ENCODE results near the gene GLT8D2. TPM values are rescaled to one million over a fixed set of nuclear protein-coding genes. Genes with fewer than 3 reads are reported as not detected.
A peak's percentile ranks its signal among the peaks of the same experiment; 100 is the strongest.

GLT8D2 gene
- total and polyA plus RNA-seq, 4 donors, result 1.6 to 36.5 (median 6.1) TPM

DNA sequence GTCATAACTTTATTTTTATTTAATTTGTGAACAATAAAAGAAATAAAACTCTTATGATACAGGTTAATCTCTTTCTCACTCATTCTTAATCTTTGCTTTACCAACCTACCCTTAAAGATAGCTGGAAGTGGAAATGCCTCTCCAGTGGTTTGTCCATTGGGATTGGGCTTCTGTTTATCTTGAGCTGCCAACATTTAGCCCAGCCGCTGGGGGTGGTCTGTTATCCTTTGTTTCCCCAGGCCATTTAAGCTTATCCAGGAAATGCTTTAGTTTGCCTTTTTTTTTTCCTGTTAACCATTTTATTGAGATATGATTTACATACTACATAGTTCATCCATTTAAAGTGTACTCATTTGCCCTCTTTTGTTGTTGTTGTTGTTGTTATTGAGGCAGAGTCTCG is 76.1 kb downstream of the GLT8D2 start:
- WGBS, 2 donors, result 80 to 92% methylated on average over 2 of the region's 2 CpGs
- ATAC-seq (ENCODE audit: insufficient read depth, low FRiP score), result no peak
- TF ChIP-seq, protein P1, sequence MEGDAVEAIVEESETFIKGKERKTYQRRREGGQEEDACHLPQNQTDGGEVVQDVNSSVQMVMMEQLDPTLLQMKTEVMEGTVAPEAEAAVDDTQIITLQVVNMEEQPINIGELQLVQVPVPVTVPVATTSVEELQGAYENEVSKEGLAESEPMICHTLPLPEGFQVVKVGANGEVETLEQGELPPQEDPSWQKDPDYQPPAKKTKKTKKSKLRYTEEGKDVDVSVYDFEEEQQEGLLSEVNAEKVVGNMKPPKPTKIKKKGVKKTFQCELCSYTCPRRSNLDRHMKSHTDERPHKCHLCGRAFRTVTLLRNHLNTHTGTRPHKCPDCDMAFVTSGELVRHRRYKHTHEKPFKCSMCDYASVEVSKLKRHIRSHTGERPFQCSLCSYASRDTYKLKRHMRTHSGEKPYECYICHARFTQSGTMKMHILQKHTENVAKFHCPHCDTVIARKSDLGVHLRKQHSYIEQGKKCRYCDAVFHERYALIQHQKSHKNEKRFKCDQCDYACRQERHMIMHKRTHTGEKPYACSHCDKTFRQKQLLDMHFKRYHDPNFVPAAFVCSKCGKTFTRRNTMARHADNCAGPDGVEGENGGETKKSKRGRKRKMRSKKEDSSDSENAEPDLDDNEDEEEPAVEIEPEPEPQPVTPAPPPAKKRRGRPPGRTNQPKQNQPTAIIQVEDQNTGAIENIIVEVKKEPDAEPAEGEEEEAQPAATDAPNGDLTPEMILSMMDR (IDR thresholded peaks at IDR 0.05; ENCODE audit: control extremely low read depth, extremely low read depth), result no peak

DNA sequence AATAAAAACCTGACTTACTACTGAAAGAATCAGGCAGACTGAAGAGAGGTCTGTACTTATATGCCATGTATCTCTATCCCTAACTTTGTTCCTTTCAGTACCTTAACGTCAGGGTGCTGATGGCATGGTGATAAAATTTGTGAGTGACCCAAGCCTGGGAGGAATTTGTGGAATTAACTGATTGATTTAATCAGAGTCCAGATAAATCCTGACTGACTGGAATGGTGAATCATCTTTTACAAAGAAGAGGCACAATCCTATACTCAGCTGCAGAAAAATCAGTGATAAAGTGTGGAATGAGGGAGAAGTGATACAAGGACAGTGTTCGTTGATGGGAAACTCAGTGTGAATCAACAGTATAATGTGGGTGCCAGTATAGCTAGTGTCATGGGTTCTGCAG is 80.6 kb downstream of the GLT8D2 start:
- WGBS, 2 donors, result 68 to 83% methylated on average over 2 of the region's 2 CpGs

More for the DNA sequence above, 76.1 kb downstream of the GLT8D2 start:
- no peak for DNase-seq
- H3K36me3 ChIP-seq (ENCODE audit: control insufficient read depth in 4 of 4, insufficient read depth in 4 of 4, low read length in 4 of 4), result peaks cover 9 to 28% (median 13%) of the 10 kb centered on the region in 4 donors
- no peak overlapping the region for H3K4me3 ChIP-seq
- no peak overlapping the region for H3K9ac ChIP-seq (ENCODE audit: insufficient read depth in 1 of 2, low read length in 2 of 2)
- no peaks in the 10 kb centered on the region for H3K9me3 ChIP-seq (ENCODE audit: control insufficient read depth in 4 of 4, insufficient read depth in 3 of 4, low read length in 3 of 4)
- no peak overlapping the region for H3K27ac ChIP-seq (ENCODE audit: low read depth in 1 of 2, low read length in 1 of 2)
- H3K27me3 ChIP-seq (ENCODE audit: control insufficient read depth in 3 of 3, insufficient read depth in 3 of 3, low read length in 2 of 3), result no peaks in the 10 kb centered on the region
- peaks cover 0 to 10% (median 0%) of the 10 kb centered on the region in 5 donors for H3K4me1 ChIP-seq (ENCODE audit: control insufficient read depth in 5 of 5, insufficient read depth in 5 of 5, low read length in 5 of 5)

DNA sequence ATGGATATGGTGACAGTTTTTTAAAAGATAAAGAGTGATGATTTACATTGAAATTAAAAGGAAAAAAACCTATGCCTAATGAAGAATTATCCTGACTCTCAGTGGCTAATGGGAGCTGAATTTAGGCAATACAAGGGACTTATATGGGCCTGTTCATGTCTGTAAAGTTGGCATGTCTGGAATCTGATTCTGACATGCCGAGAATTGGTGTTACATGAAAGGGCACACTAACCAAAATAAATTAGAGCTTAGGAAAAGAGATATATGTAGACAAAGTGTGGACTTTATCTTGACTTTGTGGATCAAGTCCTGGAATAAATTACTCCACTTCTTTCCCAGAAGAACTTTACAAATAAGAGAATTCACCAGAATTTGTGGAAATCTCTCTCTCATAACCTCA is 83.3 kb downstream of the GLT8D2 start:
- Histone ChIP-seq H3K27me3 (ENCODE audit: control insufficient read depth in 3 of 3, insufficient read depth in 3 of 3, low read length in 2 of 3) (no peaks in the 10 kb centered on the region), H3K9ac (ENCODE audit: insufficient read depth in 1 of 2, low read length in 2 of 2) (peak overlapping the region; percentile 92 to 95), H3K9me3 (ENCODE audit: control insufficient read depth in 4 of 4, insufficient read depth in 3 of 4, low read length in 3 of 4) (no peaks in the 10 kb centered on the region), H3K4me1 (ENCODE audit: control insufficient read depth in 5 of 5, insufficient read depth in 5 of 5, low read length in 5 of 5) (peaks cover 0 to 19% (median 6%) of the 10 kb centered on the region in 5 donors), H3K4me3 (no peak overlapping the region), H3K27ac (ENCODE audit: low read depth in 1 of 2, low read length in 1 of 2) (peak overlapping the region in 1 of 2 donors; percentile 97), H3K36me3 (ENCODE audit: control insufficient read depth in 4 of 4, insufficient read depth in 4 of 4, low read length in 4 of 4) (peaks cover 0 to 6% (median 0%) of the 10 kb centered on the region in 4 donors)
- ATAC-seq (ENCODE audit: insufficient read depth, low FRiP score) (no peak), DNase-seq (peak in 2 of 3 donors; percentile 12 to 26)
- WGBS, 2 donors, result 37 to 57% methylated on average over 1 of the region's 1 CpG
- TF ChIP-seq, protein P1 (IDR thresholded peaks at IDR 0.05; ENCODE audit: control extremely low read depth, extremely low read depth), result no peak

More for the DNA sequence above, 80.6 kb downstream of the GLT8D2 start:
- Histone ChIP-seq H3K27ac (ENCODE audit: low read depth in 1 of 2, low read length in 1 of 2) (peak overlapping the region in 1 of 2 donors; percentile 36), H3K4me1 (ENCODE audit: control insufficient read depth in 5 of 5, insufficient read depth in 5 of 5, low read length in 5 of 5) (peaks cover 0 to 23% (median 6%) of the 10 kb centered on the region in 5 donors), H3K9ac (ENCODE audit: insufficient read depth in 1 of 2, low read length in 2 of 2) (no peak overlapping the region), H3K36me3 (ENCODE audit: control insufficient read depth in 4 of 4, insufficient read depth in 4 of 4, low read length in 4 of 4) (peaks cover 0 to 9% (median under 1%) of the 10 kb centered on the region in 4 donors), H3K27me3 (ENCODE audit: control insufficient read depth in 3 of 3, insufficient read depth in 3 of 3, low read length in 2 of 3) (no peaks in the 10 kb centered on the region), H3K4me3 (no peak overlapping the region), H3K9me3 (ENCODE audit: control insufficient read depth in 4 of 4, insufficient read depth in 3 of 4, low read length in 3 of 4) (no peaks in the 10 kb centered on the region)
- TF ChIP-seq, protein P1 (IDR thresholded peaks at IDR 0.05; ENCODE audit: control extremely low read depth, extremely low read depth), result no peak
- ATAC-seq (ENCODE audit: insufficient read depth, low FRiP score) (no peak), DNase-seq (no peak)

Measured in lung (tissue), 12 donors.